Islet of Langerhans (tissue), 1 donor: Measurements from ENCODE around the gene THOC7.

Source experiments
- FAIRE-seq: peaks from one replicate; lab custom pipeline; 2011; peaks lifted over from hg19 to GRCh38; lab: Jason Lieb, UNC

THOC7 gene

DNA sequence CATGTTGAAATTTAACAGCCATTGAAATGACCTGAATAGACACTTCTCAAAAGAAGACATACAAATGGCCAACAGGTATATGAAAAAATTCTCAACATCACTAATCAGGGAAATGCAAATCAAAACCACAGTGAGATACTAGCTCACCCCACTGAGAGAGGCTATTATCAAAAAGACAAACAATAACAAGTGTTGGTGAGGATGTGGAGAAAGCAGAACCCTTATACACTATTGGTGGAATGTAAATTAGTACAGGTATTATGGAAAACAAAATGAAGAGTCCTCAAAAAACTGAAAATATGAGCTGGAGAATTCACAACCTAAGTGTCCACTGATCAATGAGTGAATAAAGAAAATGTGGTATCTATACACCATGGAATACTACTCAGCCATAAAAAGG, 21.5 kb downstream of the THOC7 start:
- no peak for FAIRE-seq

- no peak for FAIRE-seq
These were observed 21.9 kb downstream of the THOC7 start for GRCh38 chr3:63841704-63842103.

DNA sequence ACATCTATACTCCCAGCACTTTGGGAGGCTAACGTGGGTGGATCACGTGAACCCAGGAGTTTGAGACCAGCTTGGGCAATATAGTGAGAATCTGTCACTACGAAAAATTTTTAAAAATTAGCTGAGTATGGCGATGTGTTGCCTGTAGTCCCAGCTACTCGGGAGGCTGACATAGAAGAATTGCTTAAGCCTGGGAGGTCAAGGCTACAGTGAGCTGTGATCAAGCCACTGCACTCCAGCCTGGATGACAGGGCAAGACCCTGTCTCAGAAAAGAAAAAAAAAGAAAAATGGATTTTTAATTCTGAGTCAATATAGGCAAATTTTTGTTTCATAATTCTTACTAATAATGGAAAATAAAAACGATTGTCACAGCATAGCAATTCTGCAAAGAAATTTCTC, 31.2 kb downstream of the THOC7 start:
- no peak for FAIRE-seq

DNA sequence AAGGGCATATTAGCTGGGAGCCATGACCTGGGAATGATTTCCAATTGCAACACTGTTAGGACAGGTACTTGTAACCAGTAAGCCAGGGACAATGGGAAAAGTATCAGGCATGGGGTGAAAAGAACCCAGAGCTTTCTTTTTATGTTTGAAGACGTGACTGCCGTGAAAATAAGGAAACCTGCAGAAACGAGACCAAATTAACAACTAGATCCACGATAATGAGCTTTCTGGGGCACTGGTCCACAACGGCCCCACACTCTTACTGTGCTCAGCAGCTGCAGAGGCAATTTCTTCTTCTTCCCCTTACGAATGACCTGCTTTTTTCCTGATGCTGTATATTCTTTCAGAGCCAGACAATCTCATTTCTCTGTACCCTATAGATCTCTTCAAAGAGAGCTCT, 33.1 kb downstream of the THOC7 start:
- no peak for FAIRE-seq

GRCh38 chr3:63824309-63824708, 39.3 kb downstream of the THOC7 start:
- FAIRE-seq = no peak

DNA sequence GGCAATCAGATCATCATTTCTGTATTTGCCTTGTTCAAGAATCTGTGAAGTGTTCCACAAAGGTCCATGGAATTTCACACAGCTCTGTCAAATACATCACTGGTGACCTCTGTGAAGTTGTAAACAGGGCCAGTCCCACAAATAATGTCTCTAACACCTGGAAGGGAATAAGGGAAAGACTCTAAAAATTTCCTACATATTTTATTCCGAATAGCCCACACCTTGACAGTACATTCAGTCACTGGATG, 44.5 kb downstream of the THOC7 start, which contains the start of gene C3orf49:
C3orf49 (plus strand) TSS at position 149 of the 248 bp plus-strand sequence. CDS start 173 bp downstream, outside the sequence.
- no peak for FAIRE-seq

DNA sequence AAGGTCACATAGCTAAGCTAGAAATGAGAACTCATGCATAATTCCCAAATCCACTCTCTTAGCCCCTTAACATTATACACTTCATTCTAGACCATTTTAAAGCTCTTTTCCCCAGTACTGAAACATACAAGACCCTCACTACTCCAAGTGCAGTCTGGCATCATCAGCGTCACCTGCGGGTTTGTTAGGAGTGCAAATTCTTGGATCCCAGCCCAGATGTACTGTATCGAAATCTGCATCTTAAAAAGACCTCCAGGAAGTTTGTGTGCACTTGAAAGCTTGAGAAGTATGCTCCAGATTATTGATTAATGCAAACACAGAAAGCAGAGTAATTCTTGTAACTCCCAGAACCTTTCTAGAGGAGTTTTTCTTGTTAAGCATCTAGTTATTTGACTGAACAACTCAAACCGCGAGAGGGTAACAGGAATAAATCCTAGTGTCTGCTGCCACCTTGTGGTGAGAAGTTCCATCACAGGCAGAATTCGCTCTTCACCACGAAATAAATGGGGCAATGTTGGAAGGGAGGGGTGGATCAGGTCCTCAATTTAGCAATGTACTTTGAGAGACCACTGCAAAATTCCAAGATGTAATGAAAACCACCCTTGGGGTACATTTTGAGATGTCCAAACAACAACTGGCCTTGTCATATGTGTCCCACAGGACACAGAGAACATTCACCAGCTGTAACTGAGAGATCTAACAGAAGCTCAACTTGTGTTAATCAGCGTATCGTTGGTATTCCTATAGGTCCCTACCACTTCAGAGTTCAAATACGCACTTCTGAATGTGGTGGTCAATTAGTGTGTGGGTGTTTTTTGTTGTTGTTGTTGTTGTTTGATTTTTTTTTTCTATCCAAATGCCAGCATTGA, 45.1 kb downstream of the THOC7 start:
- FAIRE-seq = peak; percentile 95

DNA sequence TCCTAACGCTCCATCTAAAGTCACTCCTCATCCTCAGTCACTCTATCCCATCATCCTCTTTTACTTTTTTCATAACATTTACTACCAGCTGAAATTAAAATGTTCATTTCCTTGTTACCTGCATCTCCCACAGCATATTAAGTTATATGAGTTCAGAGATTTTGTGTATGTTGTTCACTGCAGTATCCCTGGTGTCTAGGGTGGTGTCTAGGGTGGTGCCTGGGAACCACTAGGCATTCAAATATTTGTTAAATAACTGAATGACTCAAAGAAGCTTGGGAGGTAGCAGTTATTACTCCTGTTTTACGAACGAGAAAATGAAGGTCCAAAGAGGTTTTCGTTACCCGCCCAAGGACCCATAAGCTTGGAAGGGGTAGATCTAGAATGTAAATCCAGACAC, 46.4 kb downstream of the THOC7 start:
- no peak for FAIRE-seq

- FAIRE-seq = no peak
These were observed 49.4 kb downstream of the THOC7 start for GRCh38 chr3:63814237-63814636.

DNA sequence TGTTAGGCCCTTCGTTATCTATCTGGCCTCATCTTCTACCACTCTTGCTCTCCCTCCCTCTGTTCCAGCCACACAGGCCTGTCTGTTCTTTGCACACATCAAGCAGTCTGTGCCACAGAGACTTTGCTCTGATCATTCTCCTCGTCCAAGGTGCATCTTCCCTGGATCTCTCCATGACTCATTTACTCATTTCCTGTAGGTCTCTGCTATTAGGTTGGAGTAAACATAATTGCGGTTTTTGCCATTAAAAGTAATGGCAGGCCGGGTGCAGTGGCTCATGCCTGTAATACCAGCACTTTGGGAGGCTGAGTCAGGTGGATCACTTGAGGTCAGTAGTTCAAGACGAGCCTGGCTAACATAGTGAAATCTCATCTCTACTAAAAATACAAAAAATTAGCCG, 54.0 kb downstream of the THOC7 start:
- FAIRE-seq = no peak

- FAIRE-seq = no peak
These were observed 55.0 kb downstream of the THOC7 start for GRCh38 chr3:63808633-63809032.

DNA sequence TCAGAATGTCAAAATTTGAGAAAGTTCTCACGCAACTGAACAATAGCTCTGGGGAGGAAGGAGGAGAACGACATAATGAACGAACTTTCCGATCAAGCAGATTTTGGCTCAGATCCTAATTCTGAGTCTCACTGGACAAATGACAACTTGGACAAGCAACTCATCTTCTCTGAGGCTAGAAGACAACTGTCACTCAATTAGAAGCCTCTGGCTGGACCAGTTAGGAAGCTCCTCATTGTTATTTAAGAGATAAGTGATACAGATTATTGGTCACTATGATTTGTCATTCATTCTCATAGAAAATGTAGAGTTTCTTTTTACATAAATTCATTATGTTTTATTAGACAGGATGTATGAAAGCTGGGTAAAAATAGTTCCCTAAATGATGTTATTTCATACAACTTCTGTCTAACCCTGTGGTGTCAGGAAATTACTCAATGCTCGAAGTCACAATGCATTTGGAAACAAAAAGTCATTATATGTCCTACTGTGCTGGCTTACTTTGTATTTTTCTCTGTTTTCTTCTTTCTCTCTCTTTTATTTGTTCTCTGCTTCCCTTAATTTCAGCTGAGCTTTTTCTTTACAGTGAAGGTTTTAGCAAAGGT, 55.5 kb downstream of the THOC7 start:
- no peak for FAIRE-seq

DNA sequence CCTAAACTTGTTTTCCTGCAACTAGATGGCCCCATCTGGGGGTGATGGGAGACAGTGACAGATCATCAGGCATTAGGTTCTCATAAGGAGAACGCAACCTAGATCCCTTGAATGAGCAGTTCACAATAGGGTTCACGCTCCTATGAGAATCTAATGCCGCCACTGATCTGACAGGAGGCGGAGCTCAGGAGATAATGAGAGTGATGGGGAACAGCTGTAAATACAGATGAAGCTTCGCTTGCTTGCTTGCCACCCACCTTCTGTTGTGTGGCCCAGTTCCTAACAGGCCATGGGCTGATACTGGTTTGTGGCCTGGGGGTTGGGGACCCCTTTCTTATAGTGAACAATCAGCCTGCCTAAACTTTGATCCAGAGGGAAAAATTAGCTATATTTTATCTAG, 59.7 kb downstream of the THOC7 start:
- no peak for FAIRE-seq

DNA sequence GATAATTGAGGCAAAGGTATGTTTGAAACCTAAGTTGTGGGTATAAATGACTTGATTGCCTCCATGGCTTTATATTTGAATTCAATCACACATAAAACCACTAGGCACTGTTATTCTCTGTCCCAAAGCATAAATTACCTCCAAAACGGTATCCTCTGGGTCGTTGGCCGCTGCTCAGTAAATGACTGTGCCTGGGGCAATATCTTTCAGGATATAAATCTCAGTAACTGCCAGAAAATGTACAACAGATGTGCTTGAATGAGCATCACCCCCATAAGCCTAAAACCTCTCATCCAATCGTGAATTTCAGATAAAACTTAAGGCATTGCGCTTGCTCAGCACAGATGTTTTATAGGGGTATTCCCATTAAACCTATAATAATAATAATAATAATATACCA, 63.5 kb downstream of the THOC7 start:
- no peak for FAIRE-seq

GRCh38 chr3:63798949-63799348, 64.7 kb downstream of the THOC7 start:
- FAIRE-seq = no peak

- no peak for FAIRE-seq
These were observed 65.1 kb downstream of the THOC7 start for GRCh38 chr3:63798544-63798943.

- no peak for FAIRE-seq
These were observed 68.2 kb downstream of the THOC7 start for GRCh38 chr3:63795438-63795837.

DNA sequence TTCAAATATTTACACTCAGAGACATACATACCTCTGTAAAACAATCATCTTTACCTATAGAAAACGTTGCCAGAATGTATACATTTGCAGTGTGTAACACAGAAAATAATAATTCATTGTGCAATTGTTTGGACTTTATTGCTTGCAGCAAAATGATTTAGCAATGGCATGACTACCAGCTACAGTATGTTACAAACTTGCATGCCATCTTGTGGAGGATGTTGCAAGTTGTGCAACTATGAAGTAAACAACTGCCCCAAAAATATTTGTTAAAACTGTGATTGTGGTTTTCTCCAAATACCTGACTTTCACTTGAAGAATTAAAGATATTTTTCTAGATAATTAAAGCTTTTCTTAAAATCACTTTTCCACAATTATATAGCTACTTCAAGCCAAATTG, 71.6 kb downstream of the THOC7 start:
- FAIRE-seq = no peak
